Left colon (tissue), 2 donors: ENCODE data around the gene UBE2H. TPM values are rescaled to one million over a fixed set of nuclear protein-coding genes. Genes with fewer than 3 reads are reported as not detected.

Source experiments
- ATAC-seq: fragments of 200-7000 bp; cut with Tn5 transposase; one replicate; pipeline ENCODE4 v1.9.1; 2020; ENCODE audit warnings: mild to moderate bottlenecking, moderate library complexity
- DNase-seq, 2 donors: peaks; one replicate each; pipeline ENCODE4 v3.0.0-alpha.2; 2020
- intact Hi-C, 2 donors: fragments of 100-400 bp; cut with DNase I in 1 of 2; cut with micrococcal nuclease in 1 of 2; formaldehyde crosslinking; loops; one replicate each; pipeline versions ENCODE4 v1.11.2 to v1.14.0; 2022; cut with DNase I, micrococcal nuclease
- total RNA-seq, 2 donors: library from RNA; stranded (reverse); fragmentation: NEBNext Ultra II Directional; extraction: Animal tissue kit (Norgen Biotek cat#: 25700); gene quantifications; one replicate each; pipeline ENCODE4 v1.2.1, GENCODE V29; 2021
- donor health status: DM: no; HTN: no; CAD: no.
- donor health status: DM: yes; HTN: yes; CAD: no.

The UBE2H gene
- total RNA-seq, 2 donors from 2014 or later, result 32.2 to 49.1 TPM

DNA sequence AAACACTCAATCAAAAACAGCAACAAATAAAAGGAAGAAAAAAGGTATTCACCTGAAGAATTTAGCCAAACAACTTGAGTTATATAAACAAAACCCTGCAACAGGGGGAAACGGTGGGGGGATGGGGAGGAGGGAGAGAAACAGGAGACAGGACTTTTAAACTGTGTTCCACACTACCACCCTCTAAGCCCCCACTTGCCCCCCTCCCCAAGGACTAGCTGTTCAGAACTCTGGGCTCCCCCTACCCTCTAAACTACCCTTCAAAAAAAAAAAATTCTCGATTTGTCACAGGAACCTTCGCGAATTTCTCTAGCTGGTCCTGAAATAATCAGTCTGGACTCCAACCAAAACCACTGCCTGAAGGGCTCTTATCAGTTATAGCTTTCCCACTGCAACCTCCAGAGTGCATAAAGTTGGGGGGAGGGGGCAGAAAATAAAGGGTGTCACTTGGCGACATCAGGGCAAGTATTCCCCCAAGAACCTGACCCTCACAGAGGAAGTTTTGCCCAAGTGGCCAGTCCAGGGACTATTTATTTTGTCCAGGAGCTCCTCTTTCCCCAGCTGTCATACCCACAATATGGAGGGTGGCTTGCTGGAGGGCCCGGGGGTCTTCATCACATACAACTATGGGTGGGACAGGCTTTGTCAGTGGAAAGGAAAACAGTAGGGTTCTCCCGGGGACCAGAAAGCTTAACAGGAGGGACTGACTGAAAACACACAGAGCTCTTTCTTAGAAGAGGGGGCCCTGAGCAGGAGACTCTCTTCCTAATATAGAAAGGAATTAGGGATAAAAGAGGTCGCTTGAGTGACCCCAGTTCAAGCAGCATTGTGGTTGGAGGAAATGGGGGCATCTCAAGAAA is 1.3 kb downstream of the UBE2H start:
- DNase-seq (peak; percentile 38 to 49), ATAC-seq (no peak)
- intact Hi-C loops, result no loop called here

DNA sequence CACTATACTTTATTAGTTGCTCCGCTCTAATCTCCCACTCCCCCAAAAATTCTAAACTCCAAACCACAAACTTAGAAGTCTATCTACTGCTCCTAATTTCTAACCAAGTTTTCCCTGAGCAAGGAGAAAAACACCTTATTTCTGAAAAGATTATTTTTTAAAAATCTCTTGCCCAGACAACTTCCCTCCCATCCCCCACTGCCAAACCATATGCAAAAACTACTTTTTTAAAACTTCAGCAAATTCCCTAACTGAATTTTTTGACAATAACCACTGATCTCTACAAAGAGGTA is 1.9 kb downstream of the UBE2H start:
- DNase-seq, result no peak
- intact Hi-C loops, result no loop called here
- ATAC-seq, result no peak

DNA sequence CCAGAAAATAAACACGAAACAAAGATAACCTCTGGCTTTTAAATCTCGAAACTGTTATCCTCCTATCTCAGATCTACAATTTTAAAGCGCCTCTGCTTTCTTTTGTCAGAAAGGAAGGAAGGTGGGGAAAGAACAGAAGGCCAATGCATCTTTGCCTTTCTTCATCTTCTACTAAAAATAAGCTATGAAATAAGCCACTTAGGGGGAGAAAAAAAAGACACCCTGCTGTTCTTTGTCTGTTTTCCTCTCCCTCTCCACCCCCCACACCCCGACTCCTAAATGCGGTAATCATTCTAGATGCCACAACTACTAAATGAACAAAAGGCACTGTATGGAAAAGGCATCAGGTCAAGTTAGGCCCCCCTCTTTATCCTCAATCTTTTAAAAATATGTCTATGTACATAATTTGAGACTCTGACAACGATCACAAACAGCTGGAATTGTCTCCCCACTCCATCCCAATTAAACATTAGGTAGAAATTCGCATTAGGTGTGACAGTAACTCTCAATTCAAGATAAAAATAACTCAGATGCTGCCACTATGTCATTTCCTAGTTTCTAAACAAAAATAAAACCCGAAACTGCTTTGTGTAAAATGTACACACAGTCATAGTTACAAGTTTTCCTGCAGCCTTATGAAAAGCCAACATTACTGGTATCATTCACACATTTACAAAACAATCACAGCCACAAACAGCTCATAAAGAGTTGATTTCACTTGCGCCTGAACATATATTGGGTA is 2.4 kb downstream of the UBE2H start:
- intact Hi-C loops, result no loop called here
- ATAC-seq (no peak), DNase-seq (no peak)

DNA sequence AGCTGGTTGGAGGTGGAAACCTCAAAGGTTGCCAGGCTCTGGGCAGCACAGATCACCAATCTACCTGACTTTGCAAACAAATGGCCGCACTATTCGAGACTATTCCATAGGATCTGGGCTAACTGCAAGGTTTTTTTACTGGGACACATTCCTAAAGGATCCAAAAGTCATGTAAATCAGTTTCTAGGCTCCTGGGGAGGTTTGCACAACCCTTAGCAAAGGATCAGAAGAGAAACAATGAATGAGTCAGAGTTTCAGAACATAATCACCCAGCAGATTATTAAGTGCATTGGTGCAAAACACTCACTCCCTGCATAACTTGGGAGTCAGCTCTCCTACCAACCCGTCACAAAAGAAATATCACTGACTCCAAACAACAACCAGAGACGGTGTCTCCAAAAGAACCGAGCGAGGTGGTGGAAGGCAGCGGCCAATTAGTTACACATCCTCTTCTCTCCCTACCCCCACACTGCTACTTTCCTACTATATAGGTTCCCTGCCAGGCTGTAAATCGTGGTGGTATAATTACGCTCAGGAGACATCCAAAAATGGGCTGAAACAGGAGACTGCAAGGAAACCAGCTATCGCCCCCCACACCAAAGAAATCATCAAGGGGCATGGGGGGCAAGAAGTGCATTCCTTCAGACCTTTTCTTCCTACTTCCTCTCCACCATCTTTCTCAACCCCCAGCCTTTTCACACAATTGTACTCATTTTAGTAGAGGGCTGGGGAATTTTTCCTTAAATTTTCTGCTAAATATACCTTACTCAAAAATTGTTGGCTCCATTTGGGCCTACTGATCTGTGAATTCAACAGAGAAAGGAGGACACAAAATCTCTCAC is 3.2 kb downstream of the UBE2H start:
- ATAC-seq, result peak; percentile 23
- intact Hi-C loops, result no loop called here
- DNase-seq, result peak in 1 of 2 donors; percentile 20

GRCh38 chr7:129948877-129949291 is 3.9 kb downstream of the UBE2H start:
- DNase-seq (peak; percentile 89 to 93), ATAC-seq (peak; percentile 78)
- intact Hi-C loops, result no loop called here

DNA sequence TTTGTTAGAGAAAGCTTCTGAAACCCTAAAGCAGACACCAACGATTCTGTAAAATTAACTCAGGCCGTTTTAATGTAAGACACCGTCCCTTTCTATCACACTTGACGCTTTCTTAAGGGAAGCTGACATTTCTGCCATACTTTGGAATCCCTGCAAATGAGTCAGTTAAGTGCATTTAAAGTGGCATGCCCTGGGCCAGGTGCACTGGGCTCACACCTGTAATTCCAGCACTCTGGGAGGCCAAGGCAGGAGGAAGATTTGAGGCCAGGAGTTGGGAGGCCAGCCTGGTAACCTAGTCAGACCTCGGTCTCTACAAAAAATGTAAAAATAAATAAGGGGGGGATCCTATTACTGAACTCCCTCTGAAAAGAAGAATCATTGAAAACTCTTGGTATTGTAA is 4.4 kb downstream of the UBE2H start:
- ATAC-seq, result no peak
- DNase-seq, result no peak
- intact Hi-C loops, result no loop called here

DNA sequence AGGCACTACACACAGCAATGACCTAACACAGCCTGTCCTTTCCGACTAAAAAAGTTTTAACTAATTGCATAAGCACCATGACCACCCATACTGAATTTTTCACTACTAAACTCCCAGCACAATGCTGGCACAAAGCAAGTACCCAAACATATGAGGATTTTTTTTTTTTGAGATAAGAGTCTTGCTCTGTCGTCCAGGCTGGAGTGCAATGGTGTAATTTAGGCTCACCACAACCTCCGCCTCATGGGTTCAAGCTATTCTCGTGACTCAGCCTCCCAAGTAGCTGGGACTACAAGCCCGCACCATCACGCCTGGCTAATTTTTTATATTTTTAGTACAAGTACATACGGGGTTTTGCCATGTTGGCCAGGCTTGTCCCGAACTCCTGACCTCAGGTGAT is 5.1 kb downstream of the UBE2H start:
- no peak for DNase-seq
- intact Hi-C loops, result no loop called here
- no peak for ATAC-seq

DNA sequence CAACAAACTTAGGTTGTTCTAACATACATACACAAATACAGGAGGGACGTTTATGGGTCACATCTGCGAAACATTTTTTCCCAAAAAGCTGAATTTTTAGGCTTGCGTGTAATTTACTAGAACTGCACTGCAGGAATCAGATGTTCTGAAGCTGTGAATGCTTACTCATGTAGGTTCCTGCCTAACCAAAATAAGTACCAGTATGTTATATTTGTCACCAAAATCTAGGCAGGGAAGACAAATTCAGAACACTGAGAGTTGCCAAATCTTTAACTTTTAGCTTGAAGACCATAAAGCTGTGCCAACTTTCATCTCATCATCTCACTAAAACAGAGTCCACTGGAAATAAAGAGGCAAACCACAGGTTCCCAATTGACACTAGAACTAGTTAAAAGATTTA is 5.7 kb downstream of the UBE2H start:
- DNase-seq, result no peak
- ATAC-seq, result no peak
- intact Hi-C loops, result no loop called here

DNA sequence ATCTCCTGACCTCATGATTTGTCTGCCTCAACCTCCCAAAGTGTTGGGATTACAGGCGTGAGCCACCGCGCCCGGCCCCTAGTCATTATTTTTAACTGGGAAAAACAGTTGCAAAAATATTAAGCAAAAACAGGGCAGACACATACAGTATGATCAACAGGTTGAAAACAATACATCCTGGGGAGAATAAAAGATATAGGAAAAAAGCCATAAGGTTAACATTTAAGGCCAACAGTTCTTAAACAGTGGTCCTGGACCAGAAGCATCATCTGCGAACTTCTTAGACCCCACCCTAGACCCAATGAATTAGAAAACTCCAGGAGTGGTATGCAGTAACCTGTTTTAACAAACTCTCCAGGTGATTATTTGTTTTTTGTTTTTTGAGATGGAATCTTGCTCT is 6.5 kb downstream of the UBE2H start:
- ATAC-seq, result no peak
- intact Hi-C loops, result no loop called here
- no peak for DNase-seq

GRCh38 chr7:129943352-129943751 is 9.4 kb downstream of the UBE2H start:
- ATAC-seq (no peak), DNase-seq (no peak)
- intact Hi-C loops, result no loop called here

- intact Hi-C loops, result no loop called here
- DNase-seq (no peak), ATAC-seq (peak; percentile 30)
Observed at GRCh38 chr7:129940329-129940728, 12.4 kb downstream of the UBE2H start.

DNA sequence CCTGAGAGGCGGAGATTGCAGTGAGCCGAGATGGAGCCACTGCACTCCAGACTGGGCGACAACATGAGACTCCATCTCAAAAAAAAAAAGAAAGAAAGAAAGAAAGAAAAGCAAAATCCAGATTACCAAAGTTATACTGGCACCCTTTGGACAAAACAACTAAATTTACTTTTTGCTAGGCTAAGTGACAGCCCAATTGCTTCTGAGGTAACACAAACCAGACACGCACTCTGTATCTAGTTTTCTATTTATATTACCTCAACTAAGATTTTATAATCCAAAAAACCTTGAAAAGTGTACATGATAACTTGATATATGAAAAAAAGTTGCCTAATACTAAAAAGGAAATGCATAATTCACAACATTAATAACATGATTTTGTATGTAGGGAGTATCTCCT is 12.9 kb downstream of the UBE2H start:
- ATAC-seq (no peak), DNase-seq (no peak)
- intact Hi-C loops, result no loop called here

DNA sequence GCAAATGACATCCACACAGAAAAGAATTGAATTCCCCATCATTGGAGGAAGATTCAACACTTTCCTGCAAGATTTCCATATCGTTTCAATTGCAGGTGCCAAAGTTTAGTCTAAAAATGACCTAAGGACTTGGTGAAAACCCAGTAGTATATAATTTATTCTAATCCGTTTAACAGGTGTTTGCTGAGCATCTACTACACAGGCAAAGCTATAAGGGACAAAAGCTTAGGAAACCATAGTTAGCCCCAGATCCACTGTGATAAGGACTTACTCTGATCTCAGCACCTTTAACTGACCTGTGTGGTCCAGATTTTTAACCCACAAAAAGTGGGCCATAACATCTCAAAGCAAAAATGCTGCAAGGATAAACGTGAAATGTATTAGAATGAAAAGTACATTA is 19.1 kb downstream of the UBE2H start:
- intact Hi-C loops, result no loop called here
- ATAC-seq, result no peak
- no peak for DNase-seq

DNA sequence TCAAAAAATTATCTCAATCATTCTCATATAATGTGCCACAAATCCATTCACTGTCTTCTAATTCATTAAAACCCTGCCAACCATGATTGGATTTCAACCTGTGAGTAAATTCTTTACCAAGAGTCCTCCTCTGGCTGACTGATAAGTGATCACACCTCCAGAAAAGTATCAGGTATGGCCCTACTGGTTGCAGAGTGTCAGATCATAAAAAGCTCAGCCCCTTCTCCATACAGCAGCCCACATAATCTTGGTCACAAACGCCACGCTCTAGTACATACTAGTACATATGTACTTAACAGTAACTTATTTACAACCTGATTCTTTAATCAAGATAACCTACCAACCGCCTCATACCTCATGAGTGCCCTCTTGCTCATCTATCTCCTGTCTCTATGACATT is 26.1 kb downstream of the UBE2H start:
- ATAC-seq, result no peak
- intact Hi-C loops, result no loop called here

DNA sequence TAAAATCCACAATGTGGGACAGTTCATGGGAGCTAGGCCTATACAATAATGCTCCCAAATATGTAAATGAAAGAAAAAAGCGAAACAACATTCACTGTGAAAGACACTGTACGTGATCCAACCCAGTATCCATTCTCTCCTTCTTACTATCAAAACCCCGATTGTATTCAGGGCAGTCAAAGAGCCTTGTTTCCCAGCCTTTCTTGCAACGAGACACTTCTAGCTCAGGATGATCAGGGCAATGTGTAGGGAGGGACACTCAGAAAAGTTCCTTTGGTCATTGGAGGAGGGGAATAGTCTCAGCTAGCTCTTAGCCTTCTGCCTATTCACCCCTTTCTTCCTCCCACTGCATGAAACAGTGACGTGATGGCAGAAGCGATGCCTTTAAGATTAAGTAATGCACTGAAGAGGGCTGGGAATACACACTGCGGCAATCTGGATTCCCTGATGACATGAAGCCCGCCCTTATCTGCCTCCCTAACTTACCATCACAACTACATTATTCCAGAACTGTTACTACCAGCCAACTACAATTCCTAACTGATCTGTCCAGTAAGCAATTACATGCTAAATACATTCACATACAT is 27.3 kb downstream of the UBE2H start:
- no peak for ATAC-seq
- intact Hi-C loops, result no loop called here
- no peak for DNase-seq

More for the DNA sequence above, 26.1 kb downstream of the UBE2H start:
- no peak for DNase-seq

DNA sequence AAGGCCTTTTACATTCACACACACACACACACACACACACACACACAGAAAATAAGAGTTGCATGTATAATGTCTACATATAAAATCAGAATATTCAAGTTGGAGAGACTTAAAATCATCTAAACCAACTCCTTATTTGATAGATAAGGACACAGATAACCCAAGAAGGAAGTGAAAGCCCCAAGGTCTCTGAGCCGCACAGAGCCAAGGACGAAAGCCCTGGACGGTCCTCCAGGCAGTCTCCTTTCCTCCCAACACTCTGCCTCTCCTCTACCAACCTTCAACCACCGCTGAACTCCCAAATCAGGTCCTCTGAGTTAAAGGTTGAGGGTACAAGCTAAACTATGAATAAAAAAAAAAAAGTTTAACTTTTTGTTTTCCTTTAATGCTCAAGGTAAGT is 28.2 kb downstream of the UBE2H start:
- ATAC-seq, result no peak
- no peak for DNase-seq
- intact Hi-C loops, result no loop called here

- ATAC-seq, result no peak
- no peak for DNase-seq
- intact Hi-C loops, result no loop called here
Observed at GRCh38 chr7:129923709-129924108, 29.1 kb downstream of the UBE2H start.

GRCh38 chr7:129919492-129919891 is 33.3 kb downstream of the UBE2H start:
- intact Hi-C loops, result no loop called here
- ATAC-seq (no peak), DNase-seq (no peak)

- intact Hi-C loops, result no loop called here
- ATAC-seq, result no peak
- DNase-seq, result no peak
Observed at GRCh38 chr7:129918922-129919321, 33.8 kb downstream of the UBE2H start.
